ENCODE measurements around the gene XKR8.

DNA sequence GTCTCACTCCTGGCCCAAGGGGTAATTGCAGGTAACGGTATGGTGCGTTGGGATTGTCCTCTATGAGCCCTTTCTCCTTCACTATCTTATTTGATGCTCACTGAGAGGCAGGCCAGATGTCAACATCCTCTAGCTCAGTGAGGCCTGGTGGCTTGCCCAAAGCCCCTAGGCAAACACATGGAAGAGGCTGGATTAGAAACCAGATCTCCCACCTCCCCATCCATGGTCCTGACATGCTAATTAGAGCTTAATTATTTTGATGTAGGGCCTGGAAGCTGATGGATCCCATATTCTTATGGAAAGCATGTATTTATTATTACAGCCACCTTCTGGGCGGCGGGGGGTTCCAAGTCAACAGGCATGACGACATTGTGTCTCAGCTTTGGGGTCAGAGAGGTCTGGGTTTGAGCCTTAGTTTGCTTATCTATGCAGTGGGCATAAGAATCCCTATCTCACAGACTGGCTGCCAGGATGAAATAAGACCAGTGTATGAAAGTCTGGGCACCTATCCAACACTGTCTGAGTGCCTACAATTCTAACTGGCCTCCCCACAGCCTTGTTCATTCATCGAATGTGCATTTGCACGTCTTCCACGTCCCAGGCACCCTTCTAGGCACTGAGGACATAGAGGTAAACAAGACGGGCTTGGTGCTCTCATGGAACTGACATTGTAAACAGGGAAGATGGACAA, 18.8 kb upstream of the XKR8 start:
- no peak for TF ChIP-seq SUZ12 (IDR thresholded peaks at IDR 0.05)
- TF ChIP-seq NFRKB (IDR thresholded peaks at IDR 0.05): no peak
- no peak for TF ChIP-seq ELF4 (IDR thresholded peaks at IDR 0.05)
- TF ChIP-seq FOXM1 (IDR thresholded peaks at IDR 0.05; ENCODE audit: borderline replicate concordance): no peak
- no peak for TF ChIP-seq CTBP1 (IDR thresholded peaks at IDR 0.05; ENCODE audit: borderline replicate concordance)
- TF ChIP-seq L3MBTL2 (conservative IDR thresholded peaks at IDR 0.05): no peak
- no peak for TF ChIP-seq BHLHE40 (IDR thresholded peaks at IDR 0.05; ENCODE audit: borderline replicate concordance)
- TF ChIP-seq FOXA1 (IDR thresholded peaks at IDR 0.05): no peak
- TF ChIP-seq HDGF (IDR thresholded peaks at IDR 0.05; ENCODE audit: borderline replicate concordance): no peak
- no peak for TF ChIP-seq SP1 (IDR thresholded peaks at IDR 0.05)
- TF ChIP-seq, protein P1, sequence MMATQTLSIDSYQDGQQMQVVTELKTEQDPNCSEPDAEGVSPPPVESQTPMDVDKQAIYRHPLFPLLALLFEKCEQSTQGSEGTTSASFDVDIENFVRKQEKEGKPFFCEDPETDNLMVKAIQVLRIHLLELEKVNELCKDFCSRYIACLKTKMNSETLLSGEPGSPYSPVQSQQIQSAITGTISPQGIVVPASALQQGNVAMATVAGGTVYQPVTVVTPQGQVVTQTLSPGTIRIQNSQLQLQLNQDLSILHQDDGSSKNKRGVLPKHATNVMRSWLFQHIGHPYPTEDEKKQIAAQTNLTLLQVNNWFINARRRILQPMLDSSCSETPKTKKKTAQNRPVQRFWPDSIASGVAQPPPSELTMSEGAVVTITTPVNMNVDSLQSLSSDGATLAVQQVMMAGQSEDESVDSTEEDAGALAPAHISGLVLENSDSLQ (IDR thresholded peaks at IDR 0.05): no peak
- TF ChIP-seq ARNT (IDR thresholded peaks at IDR 0.05): no peak
- no peak for TF ChIP-seq LEF1 (IDR thresholded peaks at IDR 0.05; ENCODE audit: borderline replicate concordance)
- no peak for TF ChIP-seq TARDBP (IDR thresholded peaks at IDR 0.05)

Measured in HEK293T (cell line).